HEK293T (cell line): ENCODE results near the gene PYDC2.
"Not testable (repeated sequence)": the region's sequence is repeated elsewhere in the genome, so short reads cannot be mapped to it uniquely, and the experiment has no call there.

Source experiments
- CTCF ChIA-PET: fragments of 350-600 bp; formaldehyde crosslinking; extraction: SDS; loops from one replicate; lab custom pipeline; 2021; ENCODE audit warnings: antibody characterized with exemption, inconsistent platforms; lab: Yijun Ruan, JAX
- POLR2A ChIA-PET: fragments of 350-600 bp; formaldehyde crosslinking; extraction: SDS; loops from one replicate; lab custom pipeline; 2020; ENCODE audit warnings: antibody characterized with exemption, inconsistent platforms; lab: Yijun Ruan, JAX
- DNase-seq: peaks from one replicate; pipeline ENCODE4 v3.0.0; 2012; ENCODE audit warnings: mixed read lengths; ENCODE audit errors: extremely low spot score
- ARNT ChIP-seq: fragments of 450-650 bp; IDR thresholded peaks from 2 replicates; pipeline ENCODE4 v1.6.1; 2017; ENCODE audit warnings: mild to moderate bottlenecking
- BHLHE40 ChIP-seq: fragments of 450-650 bp; IDR thresholded peaks from 2 replicates; pipeline ENCODE4 v1.6.1; 2016; ENCODE audit warnings: mild to moderate bottlenecking, moderate library complexity, borderline replicate concordance
- CTBP1 ChIP-seq: fragments of 450-650 bp; IDR thresholded peaks from 2 replicates; pipeline ENCODE4 v1.6.1; 2016; ENCODE audit warnings: borderline replicate concordance
- ELF4 ChIP-seq: fragments of 450-650 bp; IDR thresholded peaks from 2 replicates; pipeline ENCODE4 v1.6.1; 2017; ENCODE audit warnings: antibody characterized with exemption
- FOXA1 ChIP-seq: fragments of 450-650 bp; IDR thresholded peaks from 2 replicates; pipeline ENCODE4 v1.6.1; 2016; ENCODE audit warnings: mild to moderate bottlenecking
- FOXK2 ChIP-seq: fragments of 450-650 bp; IDR thresholded peaks from 2 replicates; pipeline ENCODE4 v1.6.1; 2016; ENCODE audit warnings: mild to moderate bottlenecking
- FOXM1 ChIP-seq: fragments of 450-650 bp; IDR thresholded peaks from 2 replicates; pipeline ENCODE4 v1.6.1; 2017; ENCODE audit warnings: mild to moderate bottlenecking, borderline replicate concordance
- HDGF ChIP-seq: fragments of 450-650 bp; IDR thresholded peaks from 2 replicates; pipeline ENCODE4 v1.6.1; 2017; ENCODE audit warnings: antibody characterized with exemption, borderline replicate concordance
- L3MBTL2 ChIP-seq: fragments of 450-650 bp; conservative IDR thresholded peaks from 2 replicates; pipeline ENCODE4 v1.6.1; 2016; ENCODE audit warnings: mild to moderate bottlenecking
- LEF1 ChIP-seq: fragments of 450-650 bp; IDR thresholded peaks from 2 replicates; pipeline ENCODE4 v1.6.1; 2017; ENCODE audit warnings: mild to moderate bottlenecking, borderline replicate concordance
- NFRKB ChIP-seq: fragments of 450-650 bp; IDR thresholded peaks from 2 replicates; pipeline ENCODE4 v1.6.1; 2016; ENCODE audit warnings: mild to moderate bottlenecking, moderate library complexity
- SP1 ChIP-seq: fragments of 450-650 bp; IDR thresholded peaks from 2 replicates; pipeline ENCODE4 v1.6.1; 2017
- SUZ12 ChIP-seq: fragments of 450-650 bp; IDR thresholded peaks from 2 replicates; pipeline ENCODE4 v1.6.1; 2016; ENCODE audit warnings: mild to moderate bottlenecking
- TARDBP ChIP-seq: fragments of 450-650 bp; IDR thresholded peaks from 2 replicates; pipeline ENCODE4 v1.6.1; 2016
- ZNF384 ChIP-seq: fragments of 450-650 bp; IDR thresholded peaks from 2 replicates; pipeline ENCODE4 v1.6.1; 2016
- TF ChIP-seq, protein P1 (sequence below): fragments of 450-650 bp; IDR thresholded peaks from 2 replicates; pipeline ENCODE4 v1.6.1; 2016

Gene PYDC2

DNA sequence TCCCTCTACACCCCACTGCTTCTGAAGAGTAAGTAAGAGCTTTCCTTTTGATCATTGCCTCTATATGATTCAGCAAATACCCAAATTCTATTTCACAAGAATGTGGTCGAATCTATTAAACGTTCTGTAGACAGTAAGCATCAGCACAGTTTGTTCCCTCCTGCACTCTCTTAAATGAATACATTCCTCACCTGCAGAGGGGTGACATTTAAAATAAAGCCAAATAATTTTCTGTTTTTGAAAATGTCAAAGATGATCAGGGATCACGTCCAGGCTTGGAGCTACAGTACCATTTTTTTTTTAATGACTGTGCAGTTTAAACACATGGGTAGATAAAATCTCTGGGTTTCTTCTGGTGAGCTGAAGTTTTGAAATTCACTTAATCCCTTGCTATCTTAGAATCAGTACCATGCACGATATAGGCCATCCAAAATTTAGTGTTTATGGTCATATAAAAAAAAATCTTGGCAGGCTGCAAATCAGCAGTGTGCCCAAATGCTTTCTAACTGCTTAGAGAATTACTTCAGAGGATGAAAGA lies 12.8 kb downstream of the PYDC2 start:
- CTCF ChIA-PET: interaction anchor here (0.7 kb wide), 1 partner anchor 402 kb away, joined by 3 read pairs; no protein-coding TSS in a partner anchor
- POLR2A ChIA-PET: no interaction called here
- DNase-seq: no peak
- no peak for TF ChIP-seq LEF1
- TF ChIP-seq SP1: no peak
- no peak for TF ChIP-seq CTBP1
- no peak for TF ChIP-seq ARNT
- no peak for TF ChIP-seq HDGF
- TF ChIP-seq BHLHE40: no peak
- TF ChIP-seq SUZ12: no peak
- no peak for TF ChIP-seq ELF4
- TF ChIP-seq TARDBP: no peak
- TF ChIP-seq L3MBTL2: no peak
- TF ChIP-seq ZNF384: no peak
- TF ChIP-seq, protein P1, sequence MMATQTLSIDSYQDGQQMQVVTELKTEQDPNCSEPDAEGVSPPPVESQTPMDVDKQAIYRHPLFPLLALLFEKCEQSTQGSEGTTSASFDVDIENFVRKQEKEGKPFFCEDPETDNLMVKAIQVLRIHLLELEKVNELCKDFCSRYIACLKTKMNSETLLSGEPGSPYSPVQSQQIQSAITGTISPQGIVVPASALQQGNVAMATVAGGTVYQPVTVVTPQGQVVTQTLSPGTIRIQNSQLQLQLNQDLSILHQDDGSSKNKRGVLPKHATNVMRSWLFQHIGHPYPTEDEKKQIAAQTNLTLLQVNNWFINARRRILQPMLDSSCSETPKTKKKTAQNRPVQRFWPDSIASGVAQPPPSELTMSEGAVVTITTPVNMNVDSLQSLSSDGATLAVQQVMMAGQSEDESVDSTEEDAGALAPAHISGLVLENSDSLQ: no peak
- no peak for TF ChIP-seq FOXA1
- no peak for TF ChIP-seq FOXK2
- no peak for TF ChIP-seq FOXM1

DNA sequence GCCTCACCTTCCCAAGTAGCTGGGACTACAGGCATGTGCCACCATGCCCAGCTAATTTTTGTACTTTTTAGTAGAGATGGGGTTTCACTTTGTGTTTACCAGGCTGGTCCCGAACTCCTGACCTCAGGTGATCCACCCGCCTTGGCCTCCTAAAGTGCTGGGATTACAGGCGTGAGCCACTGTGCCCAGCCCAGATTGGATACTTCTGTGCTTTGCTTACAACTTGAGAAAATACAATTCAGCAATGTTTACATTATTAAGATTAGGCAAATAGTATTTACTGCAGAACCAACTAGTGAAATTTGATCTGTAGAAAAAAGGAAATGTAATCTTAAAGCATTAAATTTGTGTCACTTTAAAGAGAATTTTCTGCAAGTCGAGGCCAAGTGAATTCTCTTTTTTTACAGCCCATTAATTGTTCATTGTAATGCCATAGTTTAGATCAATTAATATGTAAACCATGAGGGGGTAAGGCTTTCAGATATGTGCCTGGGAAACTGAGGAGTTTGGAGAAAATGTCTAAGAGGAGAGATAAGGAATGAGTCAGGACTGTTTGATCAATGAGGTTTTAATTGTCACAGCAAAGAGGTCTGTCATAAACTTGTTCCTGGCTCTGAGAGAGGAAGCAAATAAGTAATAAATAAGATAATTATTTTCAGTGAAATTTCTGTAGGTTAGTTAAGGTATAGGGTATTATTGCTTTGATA lies 15.3 kb downstream of the PYDC2 start:
- POLR2A ChIA-PET: no interaction called here
- CTCF ChIA-PET: no interaction called here
- TF ChIP-seq HDGF (no peak), SP1 (no peak), L3MBTL2 (no peak), ELF4 (no peak), TARDBP (no peak), ZNF384 (no peak), NFRKB (no peak), CTBP1 (no peak), FOXM1 (no peak), BHLHE40 (no peak), FOXK2 (no peak), FOXA1 (no peak), LEF1 (no peak), SUZ12 (no peak), ARNT (no peak)
- TF ChIP-seq, protein P1: no peak
- no peak for DNase-seq

GRCh38 chr3:191483994-191484393 lies 23.0 kb downstream of the PYDC2 start:
- DNase-seq, CTCF ChIA-PET, POLR2A ChIA-PET: not testable (repeated sequence)

GRCh38 chr3:191484461-191484860 lies 23.5 kb downstream of the PYDC2 start:
- CTCF ChIA-PET: no interaction called here
- DNase-seq: no peak
- TF ChIP-seq FOXM1: no peak
- TF ChIP-seq TARDBP: no peak
- no peak for TF ChIP-seq ZNF384
- TF ChIP-seq HDGF: no peak
- no peak for TF ChIP-seq NFRKB
- TF ChIP-seq FOXK2: no peak
- TF ChIP-seq CTBP1: no peak
- no peak for TF ChIP-seq L3MBTL2
- no peak for TF ChIP-seq SP1
- TF ChIP-seq LEF1: no peak
- TF ChIP-seq BHLHE40: no peak
- TF ChIP-seq, protein P1: no peak
- no peak for TF ChIP-seq ARNT

DNA sequence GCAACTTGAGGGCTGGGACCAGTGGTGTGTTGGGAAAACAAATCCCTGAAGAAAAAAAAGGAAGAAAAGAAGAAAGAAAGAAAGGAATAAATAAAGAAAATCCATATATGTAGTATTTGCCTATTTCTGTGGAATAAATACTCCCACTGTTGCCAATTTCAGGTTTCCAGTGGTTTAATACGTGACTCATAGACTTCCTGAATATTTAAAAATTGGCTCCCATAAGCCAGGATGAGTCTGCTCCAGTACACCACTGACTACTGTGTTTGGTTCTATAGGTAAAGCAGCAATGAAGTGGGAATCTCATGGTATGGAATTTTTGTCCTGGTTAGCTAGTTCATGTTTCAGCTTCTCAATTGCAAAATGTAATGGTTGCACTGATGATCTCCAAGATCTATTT lies 31.6 kb downstream of the PYDC2 start:
- CTCF ChIA-PET: no interaction called here
- POLR2A ChIA-PET: no interaction called here
- TF ChIP-seq FOXM1 (no peak), ZNF384 (no peak), SUZ12 (no peak), CTBP1 (no peak), ARNT (no peak), TARDBP (no peak), FOXK2 (no peak)
- DNase-seq: no peak

More at GRCh38 chr3:191484461-191484860, 23.5 kb downstream of the PYDC2 start:
- POLR2A ChIA-PET: no interaction called here

- TF ChIP-seq NFRKB (no peak), BHLHE40 (no peak), CTBP1 (no peak), FOXA1 (no peak), LEF1 (no peak), FOXM1 (no peak), ZNF384 (no peak), FOXK2 (no peak), ELF4 (no peak), ARNT (no peak), L3MBTL2 (no peak), SUZ12 (no peak), TARDBP (no peak), SP1 (no peak), HDGF (no peak)
- TF ChIP-seq, protein P1: no peak
- CTCF ChIA-PET: no interaction called here
- no peak for DNase-seq
- POLR2A ChIA-PET: no interaction called here
These were observed 32.4 kb downstream of the PYDC2 start for GRCh38 chr3:191493336-191493735.
